ENCODE results near the gene TP53.
A peak's percentile ranks its signal among the peaks of the same experiment; 100 is the strongest.

The TP53 gene

GRCh38 chr17:7704601-7705268 is 17.4 kb upstream of the TP53 start, which contains the start of gene EFNB3:
Gene EFNB3, plus strand, starts transcription at chr17:7705202. Its CDS starts 397 bp downstream, at chr17:7705599.
- H3K27ac ChIP-seq: peak within 1 kb of the TSS; percentile 41
- TF ChIP-seq, protein P1, sequence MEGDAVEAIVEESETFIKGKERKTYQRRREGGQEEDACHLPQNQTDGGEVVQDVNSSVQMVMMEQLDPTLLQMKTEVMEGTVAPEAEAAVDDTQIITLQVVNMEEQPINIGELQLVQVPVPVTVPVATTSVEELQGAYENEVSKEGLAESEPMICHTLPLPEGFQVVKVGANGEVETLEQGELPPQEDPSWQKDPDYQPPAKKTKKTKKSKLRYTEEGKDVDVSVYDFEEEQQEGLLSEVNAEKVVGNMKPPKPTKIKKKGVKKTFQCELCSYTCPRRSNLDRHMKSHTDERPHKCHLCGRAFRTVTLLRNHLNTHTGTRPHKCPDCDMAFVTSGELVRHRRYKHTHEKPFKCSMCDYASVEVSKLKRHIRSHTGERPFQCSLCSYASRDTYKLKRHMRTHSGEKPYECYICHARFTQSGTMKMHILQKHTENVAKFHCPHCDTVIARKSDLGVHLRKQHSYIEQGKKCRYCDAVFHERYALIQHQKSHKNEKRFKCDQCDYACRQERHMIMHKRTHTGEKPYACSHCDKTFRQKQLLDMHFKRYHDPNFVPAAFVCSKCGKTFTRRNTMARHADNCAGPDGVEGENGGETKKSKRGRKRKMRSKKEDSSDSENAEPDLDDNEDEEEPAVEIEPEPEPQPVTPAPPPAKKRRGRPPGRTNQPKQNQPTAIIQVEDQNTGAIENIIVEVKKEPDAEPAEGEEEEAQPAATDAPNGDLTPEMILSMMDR (IDR thresholded peaks at IDR 0.05): no peak
- no peak for TF ChIP-seq ZFX (IDR thresholded peaks at IDR 0.05; ENCODE audit: borderline replicate concordance)

GRCh38 chr17:7703584-7704479 is 16.5 kb upstream of the TP53 start:
- peak overlapping the region; percentile 41; the same call in 1 of the 2 replicates for H3K27ac ChIP-seq
- no peak for TF ChIP-seq ZFX (IDR thresholded peaks at IDR 0.05; ENCODE audit: borderline replicate concordance)
- TF ChIP-seq, protein P1 (IDR thresholded peaks at IDR 0.05): no peak

DNA sequence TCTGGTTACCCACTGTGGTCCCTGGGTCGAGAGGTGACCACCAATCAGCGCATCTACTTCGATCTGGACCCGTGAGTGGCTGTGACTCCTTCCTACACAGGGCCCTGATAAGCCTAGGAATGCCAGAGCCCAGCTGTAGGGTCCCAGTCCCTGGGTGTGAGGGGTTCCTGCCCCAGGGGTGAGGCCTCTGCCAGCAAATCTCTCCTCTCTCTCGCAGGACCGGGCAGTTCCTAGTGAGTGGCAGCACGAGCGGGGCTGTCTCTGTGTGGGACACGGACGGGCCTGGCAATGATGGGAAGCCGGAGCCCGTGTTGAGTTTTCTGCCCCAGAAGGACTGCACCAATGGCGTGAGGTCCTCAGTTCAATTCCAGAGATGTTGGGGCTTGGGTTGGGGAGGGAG is 15.5 kb upstream of the TP53 start:
- peak overlapping the region; percentile 41; the same call in 1 of the 2 replicates for H3K27ac ChIP-seq
- no peak for TF ChIP-seq ZFX (IDR thresholded peaks at IDR 0.05; ENCODE audit: borderline replicate concordance)
- TF ChIP-seq, protein P1 (IDR thresholded peaks at IDR 0.05): no peak

GRCh38 chr17:7701681-7702080 is 14.4 kb upstream of the TP53 start:
- no peak for TF ChIP-seq ZFX (IDR thresholded peaks at IDR 0.05; ENCODE audit: borderline replicate concordance)
- TF ChIP-seq, protein P1 (IDR thresholded peaks at IDR 0.05): no peak
- H3K27ac ChIP-seq: no peak overlapping the region

DNA sequence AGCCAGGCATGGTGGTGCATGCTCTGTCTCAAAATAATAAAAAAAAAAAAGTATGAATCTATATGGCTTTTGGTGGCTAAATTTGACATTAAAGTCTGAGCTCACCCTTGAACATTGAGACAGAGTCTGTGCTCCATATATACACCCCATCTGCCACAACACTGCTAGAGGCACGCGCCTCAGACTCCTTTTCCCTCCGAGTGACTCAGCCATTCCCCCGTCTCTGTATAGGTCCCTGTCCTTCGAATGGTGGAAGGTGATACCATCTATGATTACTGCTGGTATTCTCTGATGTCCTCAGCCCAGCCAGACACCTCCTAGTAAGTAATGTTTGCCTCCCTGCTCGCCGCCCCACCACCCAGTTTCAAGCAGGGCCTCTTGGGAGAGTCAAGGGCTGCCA is 13.2 kb upstream of the TP53 start:
- no peak for TF ChIP-seq ZFX (IDR thresholded peaks at IDR 0.05; ENCODE audit: borderline replicate concordance)
- TF ChIP-seq, protein P1 (IDR thresholded peaks at IDR 0.05): no peak
- H3K27ac ChIP-seq: no peak overlapping the region

GRCh38 chr17:7697828-7698588 is 10.7 kb upstream of the TP53 start:
- H3K27ac ChIP-seq: no peak overlapping the region
- no peak for TF ChIP-seq ZFX (IDR thresholded peaks at IDR 0.05; ENCODE audit: borderline replicate concordance)
- TF ChIP-seq, protein P1 (IDR thresholded peaks at IDR 0.05): no peak

Data from 22Rv1 (cell line).